ENCODE measurements around the gene FOXP4.

The FOXP4 gene

DNA sequence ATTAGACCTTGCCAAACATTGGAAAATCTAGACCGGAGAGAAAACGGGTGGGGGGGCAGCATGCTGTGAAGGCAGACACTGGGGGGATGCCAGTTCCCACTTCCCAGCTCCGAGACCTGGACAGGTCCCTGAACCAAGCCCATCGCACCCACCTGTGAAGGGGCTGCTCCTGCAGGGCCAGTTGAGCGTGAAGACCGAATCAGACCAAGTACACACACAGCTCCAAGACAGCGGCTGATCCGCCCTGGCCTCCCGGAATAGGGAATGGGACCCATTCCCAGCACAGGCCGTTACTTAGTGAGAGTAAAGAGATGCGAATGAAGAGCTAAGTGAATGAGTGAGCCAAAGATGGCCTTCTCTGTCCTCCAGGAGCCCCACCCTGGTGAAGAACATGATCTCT lies 50.6 kb downstream of the FOXP4 start:
- H3K4me3 ChIP-seq (ENCODE audit: severe bottlenecking), result no peak overlapping the region
- no peak overlapping the region for H3K27ac ChIP-seq (ENCODE audit: poor library complexity, severe bottlenecking)
- H3K9me3 ChIP-seq (ENCODE audit: severe bottlenecking), result no peaks in the 10 kb centered on the region
- no peaks in the 10 kb centered on the region for H3K36me3 ChIP-seq (ENCODE audit: low read depth)
- no peaks in the 10 kb centered on the region for H3K27me3 ChIP-seq (ENCODE audit: insufficient read depth, poor library complexity, severe bottlenecking)
- DNase-seq (ENCODE audit: low spot score), result no peak
- no peaks in the 10 kb centered on the region for H3K4me1 ChIP-seq (ENCODE audit: insufficient read depth, poor library complexity, severe bottlenecking)
- TF ChIP-seq, protein P1, sequence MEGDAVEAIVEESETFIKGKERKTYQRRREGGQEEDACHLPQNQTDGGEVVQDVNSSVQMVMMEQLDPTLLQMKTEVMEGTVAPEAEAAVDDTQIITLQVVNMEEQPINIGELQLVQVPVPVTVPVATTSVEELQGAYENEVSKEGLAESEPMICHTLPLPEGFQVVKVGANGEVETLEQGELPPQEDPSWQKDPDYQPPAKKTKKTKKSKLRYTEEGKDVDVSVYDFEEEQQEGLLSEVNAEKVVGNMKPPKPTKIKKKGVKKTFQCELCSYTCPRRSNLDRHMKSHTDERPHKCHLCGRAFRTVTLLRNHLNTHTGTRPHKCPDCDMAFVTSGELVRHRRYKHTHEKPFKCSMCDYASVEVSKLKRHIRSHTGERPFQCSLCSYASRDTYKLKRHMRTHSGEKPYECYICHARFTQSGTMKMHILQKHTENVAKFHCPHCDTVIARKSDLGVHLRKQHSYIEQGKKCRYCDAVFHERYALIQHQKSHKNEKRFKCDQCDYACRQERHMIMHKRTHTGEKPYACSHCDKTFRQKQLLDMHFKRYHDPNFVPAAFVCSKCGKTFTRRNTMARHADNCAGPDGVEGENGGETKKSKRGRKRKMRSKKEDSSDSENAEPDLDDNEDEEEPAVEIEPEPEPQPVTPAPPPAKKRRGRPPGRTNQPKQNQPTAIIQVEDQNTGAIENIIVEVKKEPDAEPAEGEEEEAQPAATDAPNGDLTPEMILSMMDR (IDR thresholded peaks at IDR 0.05; ENCODE audit: poor library complexity, severe bottlenecking), result no peak
- ATAC-seq (ENCODE audit: low read depth), result no peak

DNA sequence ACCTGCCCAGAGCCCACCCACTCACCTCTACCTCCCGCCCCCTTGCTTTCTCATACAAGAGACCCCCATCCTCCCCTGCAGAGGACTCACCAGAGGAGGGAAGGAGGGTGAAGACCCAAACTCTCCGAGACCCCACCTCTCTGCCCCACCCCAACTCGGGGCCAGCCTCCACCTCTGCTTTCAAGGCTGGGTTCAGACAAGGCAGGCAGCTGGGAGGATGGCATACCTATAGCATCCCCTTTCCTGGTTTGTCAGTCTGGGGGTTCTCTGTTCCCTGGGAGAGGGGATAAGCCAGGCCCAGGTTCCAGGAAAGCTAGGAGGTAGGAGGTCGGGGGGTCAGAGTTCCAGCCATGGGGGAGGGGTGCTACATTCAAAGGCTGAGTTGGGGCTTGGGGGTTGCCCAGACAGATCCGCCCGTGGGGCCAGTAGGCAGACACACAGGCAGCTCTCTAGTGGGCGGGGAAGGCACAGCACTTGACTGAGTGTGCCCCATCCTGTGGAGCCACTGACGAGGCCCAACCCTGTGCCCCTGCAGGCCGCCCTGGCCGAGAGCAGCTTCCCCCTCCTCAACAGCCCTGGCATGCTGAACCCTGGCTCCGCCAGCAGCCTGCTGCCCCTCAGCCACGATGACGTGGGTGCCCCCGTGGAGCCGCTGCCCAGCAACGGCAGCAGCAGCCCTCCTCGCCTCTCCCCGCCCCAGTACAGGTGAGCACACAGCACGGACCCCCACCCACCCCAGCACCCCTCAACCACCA lies 51.2 kb downstream of the FOXP4 start:
- no peaks in the 10 kb centered on the region for H3K36me3 ChIP-seq (ENCODE audit: low read depth)

DNA sequence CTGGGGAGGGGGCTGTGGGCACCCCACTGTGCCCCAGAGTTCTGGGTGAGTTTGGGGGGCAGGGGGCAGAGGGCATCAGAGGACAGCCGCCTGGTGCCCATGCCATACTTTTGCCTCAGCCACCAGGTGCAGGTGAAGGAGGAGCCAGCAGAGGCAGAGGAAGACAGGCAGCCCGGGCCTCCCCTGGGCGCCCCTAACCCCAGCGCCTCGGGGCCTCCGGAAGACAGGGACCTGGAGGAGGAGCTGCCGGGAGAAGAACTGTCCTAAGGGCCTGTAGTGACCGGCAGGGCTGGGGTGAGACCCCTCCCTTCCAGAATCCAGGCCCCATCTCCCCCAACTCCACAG lies 52.5 kb downstream of the FOXP4 start:
- no peak overlapping the region for H3K27ac ChIP-seq (ENCODE audit: poor library complexity, severe bottlenecking)

More for the DNA sequence above, 51.2 kb downstream of the FOXP4 start:
- H3K27me3 ChIP-seq (ENCODE audit: insufficient read depth, poor library complexity, severe bottlenecking), result no peaks in the 10 kb centered on the region
- TF ChIP-seq, protein P1 (IDR thresholded peaks at IDR 0.05; ENCODE audit: poor library complexity, severe bottlenecking), result no peak
- no peaks in the 10 kb centered on the region for H3K9me3 ChIP-seq (ENCODE audit: severe bottlenecking)
- peak; percentile 45 for DNase-seq (ENCODE audit: low spot score)
- H3K4me3 ChIP-seq (ENCODE audit: severe bottlenecking), result no peak overlapping the region
- ATAC-seq (ENCODE audit: low read depth), result no peak
- no peaks in the 10 kb centered on the region for H3K4me1 ChIP-seq (ENCODE audit: insufficient read depth, poor library complexity, severe bottlenecking)
- H3K27ac ChIP-seq (ENCODE audit: poor library complexity, severe bottlenecking), result no peak overlapping the region

DNA sequence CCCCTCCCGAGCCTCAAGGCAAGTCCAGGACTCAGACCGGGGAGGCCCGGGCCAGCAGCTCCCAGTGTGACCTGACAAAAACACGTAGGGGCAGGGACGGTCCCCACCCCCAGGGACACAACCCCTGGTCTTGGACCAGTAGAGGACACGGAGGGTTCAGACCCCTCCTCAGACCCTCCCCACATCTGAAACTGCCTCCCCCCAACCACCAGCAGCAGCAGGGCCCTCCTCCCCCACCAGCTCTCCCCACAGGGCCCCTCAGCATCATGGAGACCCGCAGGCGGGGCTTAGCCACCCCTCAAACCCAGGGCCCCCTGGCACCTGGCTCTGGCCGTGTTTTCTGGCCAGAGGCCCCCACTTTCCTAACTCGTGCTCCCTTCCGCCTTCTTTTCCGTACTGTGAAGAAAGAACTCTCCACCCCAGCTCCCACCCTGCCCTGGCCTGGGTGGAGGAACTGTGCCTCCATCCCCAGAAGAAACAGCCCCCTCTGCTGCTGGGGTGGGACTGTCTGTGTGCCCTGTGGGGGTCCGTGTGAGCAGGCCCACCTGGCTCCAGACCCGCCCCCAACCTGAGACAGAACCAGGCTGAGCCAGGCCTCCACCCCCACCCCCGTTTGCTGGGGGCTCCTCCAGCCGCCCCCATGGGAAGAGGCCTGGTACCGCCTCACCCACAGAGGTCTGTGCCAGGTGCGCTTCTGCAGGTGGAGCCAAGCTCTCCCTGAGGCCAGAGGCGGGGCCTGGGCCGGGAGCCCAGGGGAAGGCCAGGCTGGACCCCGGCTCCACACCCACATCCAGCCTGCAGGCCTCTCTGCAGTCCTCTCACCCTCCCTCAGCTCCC lies 53.1 kb downstream of the FOXP4 start:
- H3K27ac ChIP-seq (ENCODE audit: poor library complexity, severe bottlenecking), result no peak overlapping the region
- no peak for DNase-seq (ENCODE audit: low spot score)
- H3K4me1 ChIP-seq (ENCODE audit: insufficient read depth, poor library complexity, severe bottlenecking), result no peaks in the 10 kb centered on the region
- no peak; the same call in 2 of the 3 replicates for ATAC-seq (ENCODE audit: low read depth)
- no peaks in the 10 kb centered on the region for H3K27me3 ChIP-seq (ENCODE audit: insufficient read depth, poor library complexity, severe bottlenecking)
- H3K9me3 ChIP-seq (ENCODE audit: severe bottlenecking), result no peaks in the 10 kb centered on the region
- H3K36me3 ChIP-seq (ENCODE audit: low read depth), result no peaks in the 10 kb centered on the region
- H3K4me3 ChIP-seq (ENCODE audit: severe bottlenecking), result no peak overlapping the region
- TF ChIP-seq, protein P1 (IDR thresholded peaks at IDR 0.05; ENCODE audit: poor library complexity, severe bottlenecking), result no peak

More for the DNA sequence above, 52.5 kb downstream of the FOXP4 start:
- H3K4me1 ChIP-seq (ENCODE audit: insufficient read depth, poor library complexity, severe bottlenecking), result no peaks in the 10 kb centered on the region
- no peak for ATAC-seq (ENCODE audit: low read depth)
- H3K27me3 ChIP-seq (ENCODE audit: insufficient read depth, poor library complexity, severe bottlenecking), result no peaks in the 10 kb centered on the region
- TF ChIP-seq, protein P1 (IDR thresholded peaks at IDR 0.05; ENCODE audit: poor library complexity, severe bottlenecking), result no peak
- H3K9me3 ChIP-seq (ENCODE audit: severe bottlenecking), result no peaks in the 10 kb centered on the region
- DNase-seq (ENCODE audit: low spot score), result no peak
- H3K36me3 ChIP-seq (ENCODE audit: low read depth), result no peaks in the 10 kb centered on the region
- H3K4me3 ChIP-seq (ENCODE audit: severe bottlenecking), result no peak overlapping the region

All from RWPE2 (cell line).